Endothelial cell of umbilical vein (primary cell): ENCODE results near the gene KSR1.

Experiments used
- EZH2 ChIP-seq: IDR thresholded peaks from 2 replicates; pipeline ENCODE4 v1.6.1; 2012; ENCODE audit warnings: borderline replicate concordance, low read depth, mild to moderate bottlenecking, moderate library complexity, low read length, inconsistent platforms; ENCODE audit not compliant: severe bottlenecking
- FOS ChIP-seq: IDR thresholded peaks from 2 replicates; pipeline ENCODE4 v1.6.1; 2011; ENCODE audit warnings: mild to moderate bottlenecking, low read length, moderate library complexity, borderline replicate concordance; ENCODE audit not compliant: insufficient read depth
- GATA2 ChIP-seq: IDR thresholded peaks from 2 replicates; pipeline ENCODE4 v1.7.0; 2011; ENCODE audit warnings: low read depth, mild to moderate bottlenecking, moderate library complexity, mixed read lengths, low read length; ENCODE audit not compliant: insufficient read length, insufficient read depth
- JUN ChIP-seq: IDR thresholded peaks from 2 replicates; pipeline ENCODE4 v1.6.1; 2011; ENCODE audit warnings: borderline replicate concordance, low read depth; ENCODE audit not compliant: insufficient read length, insufficient read depth
- MYC ChIP-seq: IDR thresholded peaks from one replicate; pipeline ENCODE4 v1.6.1; 2011; ENCODE audit warnings: mild to moderate bottlenecking, low read depth, low read length
- POLR2A ChIP-seq: IDR thresholded peaks from 2 replicates; pipeline ENCODE4 v1.6.1; 2012; ENCODE audit warnings: low read depth, mild to moderate bottlenecking, control low read depth, low read length
- POLR2AphosphoS5 ChIP-seq: IDR thresholded peaks from 2 replicates; pipeline ENCODE4 v1.6.1; 2012; ENCODE audit warnings: low read depth, mild to moderate bottlenecking, control low read depth, low read length, moderate library complexity; ENCODE audit not compliant: insufficient read depth
- TF ChIP-seq, protein P1 (sequence below), 2 donors: IDR thresholded peaks; 1 replicate in 1 of 2; 2 replicates in 1 of 2; pipeline ENCODE4 v1.5.1; 2011; ENCODE audit warnings: low read length in 2 of 2, mild to moderate bottlenecking in 2 of 2, moderate library complexity in 2 of 2, control low read depth in 1 of 2, inconsistent platforms in 1 of 2, low read depth in 1 of 2; ENCODE audit not compliant: insufficient read depth in 1 of 2; ENCODE audit errors: extremely low read depth in 1 of 2
- TF ChIP-seq, protein P2 (sequence below): IDR thresholded peaks from 2 replicates; pipeline ENCODE4 v1.6.1; 2011; ENCODE audit not compliant: insufficient read depth, insufficient read length

DNA sequence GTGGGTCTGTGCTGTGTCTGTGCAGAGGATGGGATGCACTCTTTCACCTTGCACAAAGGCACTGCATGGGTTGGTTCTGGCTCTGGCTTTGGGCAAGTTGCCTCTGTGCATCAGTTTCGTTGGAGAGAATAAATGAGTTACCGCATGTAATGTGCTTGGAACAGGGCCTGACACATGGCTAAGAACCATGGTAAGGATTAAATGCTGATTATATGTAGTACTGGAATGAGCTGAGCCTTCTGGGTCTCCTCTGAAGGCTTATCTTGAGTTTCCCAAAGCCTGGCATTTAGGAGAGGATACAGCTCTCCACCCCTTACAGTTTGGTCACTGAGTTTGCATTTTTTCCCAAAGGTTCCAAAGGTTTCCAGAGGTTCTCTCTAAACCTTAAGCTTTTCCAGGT is 69.1 kb downstream of the KSR1 start:
- TF ChIP-seq, protein P1, sequence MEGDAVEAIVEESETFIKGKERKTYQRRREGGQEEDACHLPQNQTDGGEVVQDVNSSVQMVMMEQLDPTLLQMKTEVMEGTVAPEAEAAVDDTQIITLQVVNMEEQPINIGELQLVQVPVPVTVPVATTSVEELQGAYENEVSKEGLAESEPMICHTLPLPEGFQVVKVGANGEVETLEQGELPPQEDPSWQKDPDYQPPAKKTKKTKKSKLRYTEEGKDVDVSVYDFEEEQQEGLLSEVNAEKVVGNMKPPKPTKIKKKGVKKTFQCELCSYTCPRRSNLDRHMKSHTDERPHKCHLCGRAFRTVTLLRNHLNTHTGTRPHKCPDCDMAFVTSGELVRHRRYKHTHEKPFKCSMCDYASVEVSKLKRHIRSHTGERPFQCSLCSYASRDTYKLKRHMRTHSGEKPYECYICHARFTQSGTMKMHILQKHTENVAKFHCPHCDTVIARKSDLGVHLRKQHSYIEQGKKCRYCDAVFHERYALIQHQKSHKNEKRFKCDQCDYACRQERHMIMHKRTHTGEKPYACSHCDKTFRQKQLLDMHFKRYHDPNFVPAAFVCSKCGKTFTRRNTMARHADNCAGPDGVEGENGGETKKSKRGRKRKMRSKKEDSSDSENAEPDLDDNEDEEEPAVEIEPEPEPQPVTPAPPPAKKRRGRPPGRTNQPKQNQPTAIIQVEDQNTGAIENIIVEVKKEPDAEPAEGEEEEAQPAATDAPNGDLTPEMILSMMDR (IDR thresholded peaks at IDR 0.05; ENCODE audit: extremely low read depth in 1 of 2, insufficient read depth in 1 of 2, low read depth in 1 of 2, low read length in 2 of 2), result no peak
- TF ChIP-seq MYC, result no peak
- TF ChIP-seq POLR2A, result no peak
- no peak for TF ChIP-seq EZH2
- TF ChIP-seq JUN, result no peak
- TF ChIP-seq, protein P2, sequence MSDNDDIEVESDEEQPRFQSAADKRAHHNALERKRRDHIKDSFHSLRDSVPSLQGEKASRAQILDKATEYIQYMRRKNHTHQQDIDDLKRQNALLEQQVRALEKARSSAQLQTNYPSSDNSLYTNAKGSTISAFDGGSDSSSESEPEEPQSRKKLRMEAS, result no peak
- TF ChIP-seq POLR2AphosphoS5, result no peak
- no peak for TF ChIP-seq FOS
- TF ChIP-seq GATA2, result no peak
